Vagina (tissue), 2 donors: Measurements from ENCODE around the gene GRIP2.

Experiments used
- POLR2A ChIP-seq, 2 donors: fragments of 450-650 bp; IDR thresholded peaks; one replicate each; pipeline ENCODE4 v1.6.1; 2017; ENCODE audit warnings: antibody characterized with exemption in 2 of 2, mild to moderate bottlenecking in 2 of 2, moderate library complexity in 2 of 2
- POLR2AphosphoS5 ChIP-seq, 2 donors: sonication (generic); formaldehyde crosslinking; IDR thresholded peaks; one replicate each; pipeline ENCODE4 v1.9.0; 2017; ENCODE audit warnings: antibody characterized with exemption in 2 of 2, mild to moderate bottlenecking in 2 of 2, low read depth in 1 of 2; ENCODE audit not compliant: insufficient read depth in 1 of 2
- TF ChIP-seq, protein P1 (sequence below), 3 experiments: fragments of 450-650 bp in 2 of 3; fragments of 200-600 bp in 1 of 3; sonication (generic) in 1 of 3; IDR thresholded peaks; one replicate each; pipeline ENCODE4 v1.5.1; 2017 to 2019; ENCODE audit warnings: antibody characterized with exemption in 3 of 3, mild to moderate bottlenecking in 2 of 3, moderate library complexity in 2 of 3

DNA sequence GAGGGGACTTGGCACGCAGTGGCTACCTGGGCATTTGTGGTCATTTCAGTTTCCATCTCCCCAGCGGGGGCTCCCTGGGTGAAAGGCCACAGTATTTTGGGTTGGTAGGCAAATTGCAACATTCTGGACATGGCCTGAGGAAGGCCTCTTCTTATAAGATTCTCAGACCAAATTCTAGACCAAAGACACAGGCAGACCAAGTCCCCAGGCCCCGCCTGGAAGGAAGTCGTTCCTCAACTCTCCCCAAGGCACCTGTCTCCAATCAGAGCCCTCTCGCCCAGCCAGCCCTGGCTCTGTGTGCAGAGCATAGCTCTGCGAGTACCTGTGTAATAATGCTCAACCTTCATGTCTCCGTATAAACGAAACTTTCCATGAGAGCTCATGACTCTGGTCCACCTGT is 53.1 kb downstream of the GRIP2 start:
- TF ChIP-seq POLR2AphosphoS5 (IDR thresholded peaks at IDR 0.05; ENCODE audit: insufficient read depth in 1 of 2, low read depth in 1 of 2) (no peak), POLR2A (IDR thresholded peaks at IDR 0.05) (no peak)
- TF ChIP-seq, protein P1, sequence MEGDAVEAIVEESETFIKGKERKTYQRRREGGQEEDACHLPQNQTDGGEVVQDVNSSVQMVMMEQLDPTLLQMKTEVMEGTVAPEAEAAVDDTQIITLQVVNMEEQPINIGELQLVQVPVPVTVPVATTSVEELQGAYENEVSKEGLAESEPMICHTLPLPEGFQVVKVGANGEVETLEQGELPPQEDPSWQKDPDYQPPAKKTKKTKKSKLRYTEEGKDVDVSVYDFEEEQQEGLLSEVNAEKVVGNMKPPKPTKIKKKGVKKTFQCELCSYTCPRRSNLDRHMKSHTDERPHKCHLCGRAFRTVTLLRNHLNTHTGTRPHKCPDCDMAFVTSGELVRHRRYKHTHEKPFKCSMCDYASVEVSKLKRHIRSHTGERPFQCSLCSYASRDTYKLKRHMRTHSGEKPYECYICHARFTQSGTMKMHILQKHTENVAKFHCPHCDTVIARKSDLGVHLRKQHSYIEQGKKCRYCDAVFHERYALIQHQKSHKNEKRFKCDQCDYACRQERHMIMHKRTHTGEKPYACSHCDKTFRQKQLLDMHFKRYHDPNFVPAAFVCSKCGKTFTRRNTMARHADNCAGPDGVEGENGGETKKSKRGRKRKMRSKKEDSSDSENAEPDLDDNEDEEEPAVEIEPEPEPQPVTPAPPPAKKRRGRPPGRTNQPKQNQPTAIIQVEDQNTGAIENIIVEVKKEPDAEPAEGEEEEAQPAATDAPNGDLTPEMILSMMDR (IDR thresholded peaks at IDR 0.05): no peak
